Skin of body (tissue), 2 donors: ENCODE results near the gene GNG11. TPM values are rescaled to one million over a fixed set of nuclear protein-coding genes. Genes with fewer than 3 reads are reported as not detected.
"Not testable (repeated sequence)": the region's sequence is repeated elsewhere in the genome, so short reads cannot be mapped to it uniquely, and the experiment has no call there.

ENCODE experiments used
- DNase-seq: peaks from one replicate; lab custom pipeline; 2025; lab: John Stamatoyannopoulos, UW
- total RNA-seq: library from RNA; depleted of rRNA; stranded (reverse); fragments of >200 nt; gene quantifications from one replicate; pipeline ENCODE4 v1.2.3, GENCODE V29; 2014

Gene GNG11
- total RNA-seq, 1 donor from 2014 or later: 19.0 TPM

GRCh38 chr7:93911242-93911641 is 10.3 kb upstream of the GNG11 start:
- DNase-seq: not testable (repeated sequence)

- DNase-seq: not testable (repeated sequence)
Observed at GRCh38 chr7:93911661-93912060, 9.9 kb upstream of the GNG11 start.

GRCh38 chr7:93913197-93913596 is 8.3 kb upstream of the GNG11 start:
- no peak for DNase-seq

- DNase-seq: peak; percentile 37
Observed at GRCh38 chr7:93914581-93915066, 6.9 kb upstream of the GNG11 start.

- not testable (repeated sequence) for DNase-seq
Observed at GRCh38 chr7:93915206-93915842, 6.2 kb upstream of the GNG11 start.

GRCh38 chr7:93915888-93916287 is 5.6 kb upstream of the GNG11 start:
- not testable (repeated sequence) for DNase-seq

GRCh38 chr7:93916315-93916714 is 5.2 kb upstream of the GNG11 start:
- not testable (repeated sequence) for DNase-seq

GRCh38 chr7:93920496-93921182 is 896 bp upstream of the GNG11 start:
- DNase-seq: no peak

- peak; percentile 67 for DNase-seq
Observed at GRCh38 chr7:93921186-93921585, 349 bp upstream of the GNG11 start.

GRCh38 chr7:93923296-93923695 is 1.8 kb downstream of the GNG11 start:
- peak; percentile 66 for DNase-seq

GRCh38 chr7:93923942-93924341 is 2.4 kb downstream of the GNG11 start:
- DNase-seq: no peak

- DNase-seq: no peak
Observed at GRCh38 chr7:93926800-93927199, 5.3 kb downstream of the GNG11 start.

GRCh38 chr7:93927585-93927984 is 6.0 kb downstream of the GNG11 start:
- no peak for DNase-seq

GRCh38 chr7:93931655-93932054 is 10.1 kb downstream of the GNG11 start:
- no peak for DNase-seq

- no peak for DNase-seq
Observed at GRCh38 chr7:93933156-93933555, 11.6 kb downstream of the GNG11 start.

- DNase-seq: no peak
Observed at GRCh38 chr7:93935102-93935501, 13.6 kb downstream of the GNG11 start.

GRCh38 chr7:93937818-93938217 is 16.3 kb downstream of the GNG11 start:
- no peak for DNase-seq

- DNase-seq: no peak
Observed at GRCh38 chr7:93938293-93938692, 16.8 kb downstream of the GNG11 start.

GRCh38 chr7:93941945-93942344 is 20.4 kb downstream of the GNG11 start:
- no peak for DNase-seq

GRCh38 chr7:93943816-93944540 is 22.4 kb downstream of the GNG11 start:
- no peak for DNase-seq

- peak; percentile 77 for DNase-seq
Observed at GRCh38 chr7:93944673-93945072, 23.1 kb downstream of the GNG11 start.

- no peak for DNase-seq
Observed at GRCh38 chr7:93945083-93945482, 23.5 kb downstream of the GNG11 start.
